ENCODE measurements around the gene CUBN. TPM values are rescaled to one million over a fixed set of nuclear protein-coding genes. Genes with fewer than 3 reads are reported as not detected.

Gene CUBN
- total RNA-seq, 1 donor from 2014 or later, result 1.0 TPM

- no peak for DNase-seq (ENCODE audit: extremely low spot score, unreplicated experiment)
- H3K36me3 Mint-ChIP-seq, result peaks cover 13% of the 10 kb centered on the region
- no peak overlapping the region for H3K27ac Mint-ChIP-seq
- H3K4me3 Mint-ChIP-seq, result no peak overlapping the region
- H3K27me3 Mint-ChIP-seq, result no peaks in the 10 kb centered on the region
- no peak for TF ChIP-seq CTCF (conservative IDR thresholded peaks at IDR 0.05)
- no peaks in the 10 kb centered on the region for H3K9me3 Mint-ChIP-seq
- H3K4me1 Mint-ChIP-seq (ENCODE audit: unreplicated experiment), result peaks cover 3% of the 10 kb centered on the region
Observed at GRCh38 chr10:17157024-17157423, 27.4 kb upstream of the CUBN start.

GRCh38 chr10:17155826-17156225, 26.2 kb upstream of the CUBN start:
- H3K4me1 Mint-ChIP-seq (ENCODE audit: unreplicated experiment), result peaks cover 3% of the 10 kb centered on the region
- DNase-seq (ENCODE audit: extremely low spot score, unreplicated experiment), result no peak
- no peaks in the 10 kb centered on the region for H3K27me3 Mint-ChIP-seq
- H3K9me3 Mint-ChIP-seq, result no peaks in the 10 kb centered on the region
- H3K27ac Mint-ChIP-seq, result no peak overlapping the region
- H3K36me3 Mint-ChIP-seq, result peaks cover 13% of the 10 kb centered on the region
- H3K4me3 Mint-ChIP-seq, result no peak overlapping the region
- no peak for TF ChIP-seq CTCF (conservative IDR thresholded peaks at IDR 0.05)

GRCh38 chr10:17154116-17154515, 24.5 kb upstream of the CUBN start:
- Mint-ChIP-seq H3K27ac (no peak overlapping the region), H3K9me3 (no peaks in the 10 kb centered on the region), H3K36me3 (peaks cover 18% of the 10 kb centered on the region), H3K4me1 (ENCODE audit: unreplicated experiment) (peaks cover 3% of the 10 kb centered on the region), H3K27me3 (no peaks in the 10 kb centered on the region), H3K4me3 (no peak overlapping the region)
- TF ChIP-seq CTCF (conservative IDR thresholded peaks at IDR 0.05), result no peak
- no peak for DNase-seq (ENCODE audit: extremely low spot score, unreplicated experiment)

- peaks cover 18% of the 10 kb centered on the region for H3K36me3 Mint-ChIP-seq
- H3K4me3 Mint-ChIP-seq, result no peak overlapping the region
- TF ChIP-seq CTCF (conservative IDR thresholded peaks at IDR 0.05), result no peak
- H3K9me3 Mint-ChIP-seq, result no peaks in the 10 kb centered on the region
- no peak overlapping the region for H3K27ac Mint-ChIP-seq
- peaks cover 4% of the 10 kb centered on the region for H3K4me1 Mint-ChIP-seq (ENCODE audit: unreplicated experiment)
- DNase-seq (ENCODE audit: extremely low spot score, unreplicated experiment), result no peak
- no peaks in the 10 kb centered on the region for H3K27me3 Mint-ChIP-seq
Observed at GRCh38 chr10:17153321-17153720, 23.7 kb upstream of the CUBN start.

- TF ChIP-seq CTCF (conservative IDR thresholded peaks at IDR 0.05), result no peak
- DNase-seq (ENCODE audit: extremely low spot score, unreplicated experiment), result no peak
- H3K27ac Mint-ChIP-seq, result no peak overlapping the region
- H3K9me3 Mint-ChIP-seq, result no peaks in the 10 kb centered on the region
- H3K36me3 Mint-ChIP-seq, result peaks cover 18% of the 10 kb centered on the region
- no peak overlapping the region for H3K4me3 Mint-ChIP-seq
- peaks cover 14% of the 10 kb centered on the region for H3K4me1 Mint-ChIP-seq (ENCODE audit: unreplicated experiment)
- H3K27me3 Mint-ChIP-seq, result no peaks in the 10 kb centered on the region
Observed at GRCh38 chr10:17151716-17152115, 22.1 kb upstream of the CUBN start.

GRCh38 chr10:17147884-17148489, 18.4 kb upstream of the CUBN start:
- no peak for DNase-seq (ENCODE audit: extremely low spot score, unreplicated experiment)
- H3K36me3 Mint-ChIP-seq, result peaks cover 11% of the 10 kb centered on the region
- no peaks in the 10 kb centered on the region for H3K27me3 Mint-ChIP-seq
- H3K27ac Mint-ChIP-seq, result no peak overlapping the region
- no peaks in the 10 kb centered on the region for H3K9me3 Mint-ChIP-seq
- peaks cover 11% of the 10 kb centered on the region for H3K4me1 Mint-ChIP-seq (ENCODE audit: unreplicated experiment)
- no peak for TF ChIP-seq CTCF (conservative IDR thresholded peaks at IDR 0.05)
- peak overlapping the region; percentile 32 for H3K4me3 Mint-ChIP-seq
